D721Med (cell line): ENCODE data around the gene ANKRA2.

ENCODE experiments used
- DNase-seq: peaks from one replicate; pipeline ENCODE4 v3.0.0; 2011; ENCODE audit warnings: low spot score; ENCODE audit not compliant: insufficient read length
- FAIRE-seq: peaks from 2 replicates; lab custom pipeline; 2011; peaks lifted over from hg19 to GRCh38; lab: Jason Lieb, UNC
- CTCF ChIP-seq: IDR thresholded peaks from 2 replicates; pipeline ENCODE4 v1.5.1; 2012; ENCODE audit warnings: mild to moderate bottlenecking, control low read depth; ENCODE audit not compliant: insufficient read depth; ENCODE audit errors: missing control alignments

ANKRA2 gene

GRCh38 chr5:73587923-73588322 lies 22.5 kb upstream of the ANKRA2 start:
- FAIRE-seq (no peak), DNase-seq (no peak)
- TF ChIP-seq CTCF: no peak

GRCh38 chr5:73582285-73583145 lies 17.1 kb upstream of the ANKRA2 start:
- DNase-seq (no peak), FAIRE-seq (no peak)
- TF ChIP-seq CTCF: no peak

GRCh38 chr5:73565969-73566547 lies 619 bp upstream of the ANKRA2 start:
- FAIRE-seq: no peak
- no peak for DNase-seq
- TF ChIP-seq CTCF: no peak

GRCh38 chr5:73564675-73565074 lies 764 bp downstream of the ANKRA2 start:
- FAIRE-seq (no peak), DNase-seq (no peak)
- no peak for TF ChIP-seq CTCF

- FAIRE-seq (no peak), DNase-seq (no peak)
- no peak for TF ChIP-seq CTCF
Observed at GRCh38 chr5:73564018-73564417, 1.4 kb downstream of the ANKRA2 start.

- DNase-seq: no peak
- peak; percentile 64 for FAIRE-seq
- TF ChIP-seq CTCF: no peak
Observed at GRCh38 chr5:73558950-73559349, 6.5 kb downstream of the ANKRA2 start.

GRCh38 chr5:73552642-73553041 lies 12.8 kb downstream of the ANKRA2 start:
- no peak for FAIRE-seq
- no peak for TF ChIP-seq CTCF

More at GRCh38 chr5:73552642-73553041, 12.8 kb downstream of the ANKRA2 start:
- DNase-seq: no peak
